ENCODE measurements around the gene ADCK1.
A peak's percentile ranks its signal among the peaks of the same experiment; 100 is the strongest.

The ADCK1 gene

DNA sequence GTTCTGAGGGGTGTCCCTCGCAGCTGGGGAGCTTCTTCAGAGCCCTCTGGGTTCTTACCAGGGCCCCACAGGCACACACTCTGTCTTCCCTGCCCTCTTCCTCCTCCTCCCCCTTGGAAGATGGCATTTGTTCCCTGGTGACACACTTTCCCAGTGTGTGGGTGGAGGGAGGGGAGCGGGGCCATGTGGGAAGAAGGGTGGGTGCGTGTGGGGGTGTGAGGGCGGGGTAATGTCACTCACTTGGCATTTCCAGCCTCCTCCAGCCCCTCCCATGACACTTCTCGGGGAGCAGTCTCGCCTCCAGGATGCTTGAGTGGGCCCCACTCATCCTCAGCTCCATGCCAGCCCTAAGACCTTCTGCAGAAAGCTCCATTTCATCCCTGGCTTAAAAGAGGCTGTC lies 61.3 kb downstream of the ADCK1 start:
- no peak overlapping the region for H3K4me3 ChIP-seq (ENCODE audit: low read depth, low read length)
- TF ChIP-seq, protein P1, sequence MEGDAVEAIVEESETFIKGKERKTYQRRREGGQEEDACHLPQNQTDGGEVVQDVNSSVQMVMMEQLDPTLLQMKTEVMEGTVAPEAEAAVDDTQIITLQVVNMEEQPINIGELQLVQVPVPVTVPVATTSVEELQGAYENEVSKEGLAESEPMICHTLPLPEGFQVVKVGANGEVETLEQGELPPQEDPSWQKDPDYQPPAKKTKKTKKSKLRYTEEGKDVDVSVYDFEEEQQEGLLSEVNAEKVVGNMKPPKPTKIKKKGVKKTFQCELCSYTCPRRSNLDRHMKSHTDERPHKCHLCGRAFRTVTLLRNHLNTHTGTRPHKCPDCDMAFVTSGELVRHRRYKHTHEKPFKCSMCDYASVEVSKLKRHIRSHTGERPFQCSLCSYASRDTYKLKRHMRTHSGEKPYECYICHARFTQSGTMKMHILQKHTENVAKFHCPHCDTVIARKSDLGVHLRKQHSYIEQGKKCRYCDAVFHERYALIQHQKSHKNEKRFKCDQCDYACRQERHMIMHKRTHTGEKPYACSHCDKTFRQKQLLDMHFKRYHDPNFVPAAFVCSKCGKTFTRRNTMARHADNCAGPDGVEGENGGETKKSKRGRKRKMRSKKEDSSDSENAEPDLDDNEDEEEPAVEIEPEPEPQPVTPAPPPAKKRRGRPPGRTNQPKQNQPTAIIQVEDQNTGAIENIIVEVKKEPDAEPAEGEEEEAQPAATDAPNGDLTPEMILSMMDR (IDR thresholded peaks at IDR 0.05; ENCODE audit: low read depth, low read length, missing control alignments): no peak
- in situ Hi-C loops (cut with HindIII; ENCODE audit: low sequenced_read_pairs): no loop called here

DNA sequence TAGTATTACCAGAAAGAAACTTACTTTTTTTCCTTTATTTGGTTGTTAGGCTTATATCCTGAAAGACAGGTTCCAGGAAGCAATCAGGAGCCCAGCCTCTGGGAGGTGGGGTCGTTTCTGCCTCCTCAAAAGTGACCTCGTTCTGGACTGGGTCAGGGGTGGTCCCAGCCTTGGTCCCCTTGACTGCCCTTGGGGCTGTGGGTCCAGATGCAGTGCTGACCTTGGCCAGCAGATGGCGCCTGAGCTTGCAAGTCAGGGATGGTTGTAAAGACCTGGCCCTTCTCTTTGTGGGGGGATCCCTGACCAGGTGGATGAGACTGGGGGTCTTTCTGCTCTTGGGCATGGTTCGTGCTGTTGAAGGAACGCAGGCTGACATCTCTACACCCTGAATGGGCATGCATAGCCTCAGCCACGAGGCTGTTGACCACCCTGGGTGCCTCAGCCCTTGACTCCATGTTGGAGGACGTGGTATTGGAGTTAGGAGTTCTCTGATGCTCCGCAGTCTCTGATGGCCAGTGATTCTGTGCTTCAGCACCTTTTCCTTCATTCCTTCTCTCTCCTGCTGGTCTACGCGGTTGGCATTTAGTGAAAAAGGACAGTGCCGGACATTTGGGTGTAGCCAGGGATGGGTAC lies 62.4 kb downstream of the ADCK1 start:
- peak; percentile 46 for DNase-seq (ENCODE audit: low read depth)
- in situ Hi-C loops (cut with HindIII; ENCODE audit: low sequenced_read_pairs): no loop called here
- TF ChIP-seq, protein P1 (IDR thresholded peaks at IDR 0.05; ENCODE audit: low read depth, low read length, missing control alignments): peak; percentile 99
- H3K4me3 ChIP-seq (ENCODE audit: low read depth, low read length): no peak overlapping the region

More for the DNA sequence above, 61.3 kb downstream of the ADCK1 start:
- DNase-seq (ENCODE audit: low read depth): no peak

DNA sequence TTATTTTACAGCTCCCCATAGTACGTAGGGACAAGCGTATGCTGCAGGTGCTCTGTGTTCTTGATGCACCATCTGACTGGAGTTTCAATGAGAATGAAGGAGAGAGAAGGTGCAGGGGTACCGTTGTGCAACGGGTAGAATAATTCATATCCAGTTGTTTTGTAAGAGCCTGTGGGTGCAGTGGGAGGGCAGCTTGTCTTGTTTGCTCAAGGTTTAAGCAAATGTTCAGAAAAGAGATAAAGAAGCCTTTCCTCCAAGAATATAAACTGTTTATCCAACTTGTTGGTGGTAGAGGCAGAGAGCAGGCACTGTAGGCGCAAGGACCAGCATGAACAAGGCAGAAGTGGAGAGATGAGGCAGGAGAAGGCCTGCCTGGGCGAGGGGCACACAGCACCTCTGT lies 64.2 kb downstream of the ADCK1 start:
- in situ Hi-C loops (cut with HindIII; ENCODE audit: low sequenced_read_pairs): no loop called here
- H3K4me3 ChIP-seq (ENCODE audit: low read depth, low read length): no peak overlapping the region
- TF ChIP-seq, protein P1 (IDR thresholded peaks at IDR 0.05; ENCODE audit: low read depth, low read length, missing control alignments): no peak
- no peak for DNase-seq (ENCODE audit: low read depth)

DNA sequence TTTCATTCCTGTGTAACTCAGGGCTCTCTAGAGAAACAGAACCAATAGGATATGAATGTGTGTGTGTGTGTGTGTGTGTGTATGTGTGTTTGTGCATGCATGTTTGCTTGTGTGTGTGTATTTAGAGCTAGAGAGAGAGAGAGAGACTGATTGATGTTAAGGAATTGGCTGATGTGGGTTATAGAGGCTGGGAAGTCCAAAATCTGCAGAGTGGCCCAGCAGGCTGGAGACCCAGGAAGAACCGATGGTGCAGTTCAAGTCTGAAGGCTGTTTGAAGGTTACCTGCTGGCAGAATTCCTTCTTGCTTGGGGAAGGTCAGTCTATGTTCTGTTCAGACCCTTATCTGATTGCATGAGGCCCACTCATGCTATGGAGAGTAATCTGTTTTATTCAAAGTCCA lies 64.7 kb downstream of the ADCK1 start:
- H3K4me3 ChIP-seq (ENCODE audit: low read depth, low read length): no peak overlapping the region
- TF ChIP-seq, protein P1 (IDR thresholded peaks at IDR 0.05; ENCODE audit: low read depth, low read length, missing control alignments): no peak
- DNase-seq (ENCODE audit: low read depth): no peak
- in situ Hi-C loops (cut with HindIII; ENCODE audit: low sequenced_read_pairs): no loop called here

DNA sequence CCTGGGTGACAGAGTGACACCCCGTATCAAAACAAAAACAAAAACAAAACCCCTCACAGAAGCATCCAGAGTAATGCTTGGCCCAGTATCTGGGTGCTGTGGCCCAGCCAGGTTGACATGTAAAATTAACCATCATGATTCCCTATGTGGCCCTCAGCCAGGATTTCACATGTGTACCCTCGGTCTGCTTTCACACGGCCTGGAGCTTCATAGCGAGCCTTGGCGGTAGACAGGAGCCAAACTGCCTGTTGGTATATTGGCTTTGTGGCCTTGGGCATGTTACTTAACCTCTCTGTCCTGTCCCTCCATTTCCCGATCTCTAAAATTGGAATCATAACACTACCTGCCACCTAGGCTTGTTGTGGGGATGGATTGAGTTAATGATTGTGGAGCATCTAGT lies 65.5 kb downstream of the ADCK1 start:
- no peak for DNase-seq (ENCODE audit: low read depth)
- no peak overlapping the region for H3K4me3 ChIP-seq (ENCODE audit: low read depth, low read length)
- TF ChIP-seq, protein P1 (IDR thresholded peaks at IDR 0.05; ENCODE audit: low read depth, low read length, missing control alignments): no peak
- in situ Hi-C loops (cut with HindIII; ENCODE audit: low sequenced_read_pairs): no loop called here

DNA sequence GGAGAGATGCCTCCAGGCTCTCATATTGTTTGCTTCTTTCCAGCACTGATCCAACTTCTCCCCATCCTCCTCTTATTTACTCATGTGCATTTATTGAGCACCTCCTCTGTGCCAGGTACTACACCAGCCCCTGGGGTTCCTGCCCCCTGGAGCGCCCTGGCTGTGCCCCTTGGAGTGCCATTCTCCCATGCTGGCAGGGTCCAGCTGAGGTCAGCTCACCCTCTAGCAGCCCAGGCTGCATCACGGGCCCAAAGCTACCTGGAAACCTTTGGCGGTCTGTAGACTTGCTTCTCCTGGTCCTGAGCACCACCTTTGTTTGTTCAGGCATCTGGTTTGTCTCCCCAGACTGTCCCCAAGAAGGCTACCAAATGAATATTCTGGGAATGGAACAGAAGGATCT lies 67.0 kb downstream of the ADCK1 start:
- in situ Hi-C loops (cut with HindIII; ENCODE audit: low sequenced_read_pairs): no loop called here
- H3K4me3 ChIP-seq (ENCODE audit: low read depth, low read length): no peak overlapping the region
- TF ChIP-seq, protein P1 (IDR thresholded peaks at IDR 0.05; ENCODE audit: low read depth, low read length, missing control alignments): no peak
- no peak for DNase-seq (ENCODE audit: low read depth)
